AG08395 (cell line): ENCODE data around the gene C19orf85.
A peak's percentile ranks its signal among the peaks of the same experiment; 100 is the strongest.

Source experiments
- DNase-seq: peaks from one replicate; pipeline ENCODE4 v3.0.0; 2012; ENCODE audit warnings: mixed read lengths, low spot score

The C19orf85 gene

DNA sequence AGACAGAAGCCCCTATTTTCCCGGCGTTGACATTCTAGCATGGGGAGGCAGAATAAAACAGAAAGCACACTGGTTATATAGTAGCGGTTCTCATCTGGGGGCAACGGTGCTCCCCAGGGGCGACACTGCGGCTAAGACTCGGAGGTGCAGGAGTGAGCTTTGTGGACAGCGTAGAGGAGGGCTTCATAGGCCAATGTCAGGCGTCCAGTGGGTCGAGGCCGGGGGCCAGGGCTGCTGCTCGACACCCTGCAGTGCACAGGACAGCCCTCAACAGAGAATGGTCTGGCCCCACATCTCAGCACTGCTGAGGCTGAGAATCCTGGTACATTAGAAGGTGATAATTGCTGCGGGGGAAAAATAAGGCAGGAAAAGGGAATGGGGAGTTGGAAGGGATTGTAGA, 13.4 kb upstream of the C19orf85 start:
- no peak for DNase-seq

DNA sequence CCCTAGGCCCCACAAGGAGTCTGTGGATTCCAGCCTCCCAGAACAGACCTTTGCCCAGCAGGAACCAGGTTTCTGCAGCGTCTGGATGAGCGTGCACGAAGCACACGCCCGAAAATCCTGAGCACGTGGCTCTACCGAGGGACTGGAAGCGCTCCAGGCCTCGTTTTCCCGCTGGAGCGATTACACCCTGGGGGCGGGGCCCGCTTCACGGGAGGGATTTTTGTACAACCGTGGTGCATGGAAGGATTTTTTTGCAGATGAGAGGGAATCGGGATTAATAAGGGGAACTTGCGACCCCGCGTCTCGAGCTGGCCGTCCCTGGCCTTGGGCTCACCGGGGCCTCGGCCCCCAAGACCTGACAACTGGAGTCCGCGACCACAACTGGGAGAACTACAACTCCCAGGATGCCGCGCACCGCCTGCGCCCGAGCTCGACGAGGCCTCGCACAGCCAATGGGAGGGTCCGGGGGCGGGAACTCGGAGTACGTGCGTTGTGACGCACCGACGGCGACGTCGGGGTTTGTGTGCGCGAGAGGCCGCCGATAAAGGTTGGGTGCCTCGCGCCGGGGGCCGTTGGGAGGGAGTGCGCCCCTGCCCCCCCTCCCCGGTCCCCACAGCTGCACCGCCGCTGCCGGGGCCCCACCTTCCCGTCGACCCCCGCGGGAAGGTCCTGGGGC, 11.7 kb upstream of the C19orf85 start, which contains the start of gene ZNF628:
Gene ZNF628, plus strand, starts transcription at position 518 of the 676 bp plus-strand sequence. CDS start 3,294 bp downstream, outside the sequence.
- peak; percentile 98 for DNase-seq

DNA sequence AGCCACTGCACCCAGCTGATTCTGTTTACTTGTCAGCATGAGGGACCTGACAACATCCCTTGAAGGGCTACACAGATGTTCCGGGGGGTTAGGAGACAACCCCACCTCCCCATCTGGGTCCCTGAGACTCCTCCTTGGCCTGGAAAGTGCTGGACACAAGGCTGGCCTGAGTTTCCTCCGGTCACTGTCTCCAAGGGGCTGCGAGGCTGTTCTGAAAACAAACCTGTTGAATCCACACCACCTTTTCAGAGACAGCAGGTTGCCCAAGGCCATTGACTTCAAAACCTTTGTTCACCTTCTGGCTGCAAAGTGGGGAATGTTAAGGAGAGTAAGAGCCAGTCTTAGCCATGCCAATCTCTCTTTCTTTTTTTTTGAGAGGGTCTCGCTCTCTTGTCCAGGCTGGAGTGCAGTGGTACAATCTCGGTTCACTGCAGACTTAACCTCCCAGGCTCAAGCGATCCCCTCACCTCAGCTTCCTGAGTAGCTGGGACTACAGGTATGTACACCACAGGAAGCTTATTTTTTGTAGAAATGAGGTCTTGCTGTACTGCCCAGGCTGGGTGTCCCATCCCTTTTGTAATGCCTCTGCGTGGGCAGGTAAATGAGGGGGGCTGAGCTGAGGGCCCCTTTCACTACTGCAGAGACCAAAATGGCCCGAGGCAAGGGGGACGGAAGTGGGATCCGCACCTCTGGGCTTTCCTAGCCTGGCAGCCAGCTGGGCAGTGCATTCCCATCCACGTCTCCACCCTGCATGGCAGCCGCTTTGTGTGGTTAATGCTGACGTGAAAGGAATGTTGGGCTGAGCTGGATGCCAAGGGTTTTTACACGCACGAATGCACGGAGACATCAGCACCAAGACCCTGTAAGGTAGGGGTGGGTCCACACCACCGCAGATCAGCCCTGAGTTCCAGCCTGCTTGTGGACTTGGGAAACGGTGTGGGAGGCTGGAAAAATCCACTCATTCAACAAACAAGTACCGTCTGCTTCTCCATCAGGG, 10.0 kb upstream of the C19orf85 start:
- no peak for DNase-seq

DNA sequence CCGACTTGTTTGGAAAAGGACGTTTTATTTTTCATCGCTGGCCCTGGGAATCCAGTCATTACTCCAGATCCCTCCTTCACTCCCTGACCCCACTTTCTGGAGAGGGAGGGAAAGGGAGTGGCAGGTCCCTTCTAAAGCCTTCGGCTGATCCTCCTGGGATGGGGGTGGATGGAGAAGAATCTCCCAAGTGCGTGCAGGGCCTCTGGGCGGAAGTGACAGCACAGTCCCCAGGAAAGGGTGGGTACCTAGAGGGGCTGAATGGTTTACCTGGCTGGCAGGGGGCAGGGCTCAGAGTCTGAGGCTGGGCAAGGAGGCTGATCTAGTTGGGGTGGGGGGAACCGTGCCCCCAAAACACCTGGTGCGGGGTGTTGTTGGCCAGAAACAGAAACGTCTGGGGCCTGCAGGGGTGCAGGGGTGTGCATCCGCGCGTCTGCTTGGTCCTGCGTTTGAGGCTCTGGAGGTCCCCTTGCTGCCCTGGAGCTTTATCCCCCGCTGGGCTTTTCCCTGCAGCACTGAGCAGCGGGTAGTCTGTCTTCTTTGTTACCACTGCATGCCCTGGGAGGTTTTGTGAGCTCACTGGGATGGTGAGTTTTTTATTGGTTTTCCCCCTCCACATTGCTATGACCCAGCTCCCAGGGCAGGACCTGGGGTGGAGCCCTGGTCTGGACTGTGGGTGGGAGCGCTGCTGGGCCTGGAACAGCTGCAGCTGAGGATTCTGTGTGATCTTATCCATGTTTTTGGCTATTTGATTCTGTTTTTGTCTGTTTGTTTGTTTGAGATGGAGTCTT, 8.9 kb upstream of the C19orf85 start:
- DNase-seq, result no peak

DNA sequence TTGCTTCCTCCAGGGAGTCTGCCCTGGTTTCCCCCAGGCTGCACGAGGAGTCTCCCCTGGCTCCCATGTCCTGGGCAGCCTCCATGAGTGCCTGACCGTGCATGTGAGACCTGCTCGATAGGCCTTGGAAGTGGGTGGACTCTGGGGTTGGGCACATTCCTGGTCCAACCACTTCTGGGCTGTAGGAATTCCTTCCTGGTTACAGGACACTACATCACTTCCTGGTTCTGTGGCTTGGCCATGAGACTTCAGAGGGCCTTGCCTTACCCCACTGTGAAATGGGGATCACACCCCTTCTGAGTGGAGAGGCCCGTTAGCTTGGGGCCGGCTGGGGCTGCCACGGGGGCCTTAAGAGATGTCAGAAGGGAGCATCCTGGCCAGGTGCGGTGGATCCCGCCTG, 7.9 kb upstream of the C19orf85 start:
- DNase-seq, result peak; percentile 71

DNA sequence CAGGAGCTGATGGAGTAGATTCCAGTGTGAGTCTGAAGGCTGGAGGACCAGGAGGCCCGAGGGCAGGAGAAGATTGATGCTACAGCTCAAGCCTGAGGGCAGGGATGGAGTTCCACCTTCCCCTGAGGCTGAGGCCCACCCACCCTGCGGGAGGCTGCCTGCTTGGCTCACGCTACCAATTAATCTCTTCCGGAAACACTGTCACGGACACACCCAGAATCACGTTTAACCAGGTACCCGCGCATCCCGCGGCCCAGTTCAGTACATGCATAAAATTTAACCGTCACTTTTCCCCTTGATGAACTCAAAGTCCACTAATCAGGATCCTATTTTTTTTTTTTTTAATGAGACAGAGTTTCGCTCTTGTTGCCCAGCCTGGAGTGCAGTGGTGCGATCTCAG, 6.7 kb upstream of the C19orf85 start:
- no peak for DNase-seq

DNA sequence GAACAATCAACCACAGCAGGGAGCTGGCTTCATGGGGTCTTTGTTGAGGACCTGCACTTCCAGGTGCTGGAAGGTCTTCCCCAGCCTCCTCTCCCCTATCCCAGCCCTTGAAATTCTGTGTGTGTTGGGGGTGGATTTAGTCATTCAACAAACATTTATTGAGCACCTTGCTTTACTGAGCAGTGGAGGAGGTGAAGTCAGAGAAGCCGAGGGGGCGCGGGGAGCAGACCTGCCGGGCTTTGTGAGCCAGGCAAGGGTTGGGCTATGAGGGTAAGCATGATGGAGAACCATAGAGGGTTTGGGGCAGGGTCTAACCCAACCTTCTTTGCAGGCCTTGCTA, 3.5 kb upstream of the C19orf85 start:
- DNase-seq, result no peak

DNA sequence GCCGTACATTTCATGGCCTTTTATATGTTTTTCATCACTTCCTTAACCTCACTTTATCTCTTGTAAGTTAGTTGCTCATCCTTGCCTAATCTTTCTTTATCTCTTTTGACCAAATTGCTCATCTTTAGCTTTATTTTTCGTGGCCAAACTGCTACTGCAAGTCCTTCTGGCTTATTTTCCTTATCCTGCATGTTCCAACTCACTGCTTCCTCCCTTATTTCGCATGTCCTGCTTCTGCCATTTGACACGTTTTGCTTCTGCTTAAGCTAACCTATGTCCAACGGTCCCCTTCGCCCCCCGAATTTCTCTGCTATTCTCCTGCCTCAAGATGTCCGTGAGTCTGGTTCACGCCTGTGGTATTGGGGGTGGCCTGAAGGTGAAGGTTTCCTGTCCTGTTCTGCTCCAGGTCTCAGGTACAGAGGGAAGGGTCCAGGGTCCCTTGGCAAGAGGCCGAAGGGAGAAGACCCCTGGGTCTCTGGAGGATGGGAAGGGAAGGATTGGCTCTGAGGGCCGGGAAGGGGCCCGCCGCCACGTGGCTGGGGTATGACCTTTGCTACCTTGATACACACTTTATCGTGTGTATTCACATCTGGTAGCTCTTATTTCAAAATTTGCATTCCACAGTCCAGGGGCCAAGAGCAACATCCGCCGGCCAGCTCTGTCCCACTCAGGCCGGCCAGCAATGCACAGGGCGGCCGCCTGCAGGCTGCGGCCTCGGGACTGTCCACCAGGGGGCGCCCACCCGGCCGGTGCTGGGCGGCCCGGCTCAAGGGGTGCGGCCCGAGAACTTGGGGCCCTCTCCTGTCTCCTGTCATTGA, 2.9 kb upstream of the C19orf85 start:
- DNase-seq, result peak; percentile 84

DNA sequence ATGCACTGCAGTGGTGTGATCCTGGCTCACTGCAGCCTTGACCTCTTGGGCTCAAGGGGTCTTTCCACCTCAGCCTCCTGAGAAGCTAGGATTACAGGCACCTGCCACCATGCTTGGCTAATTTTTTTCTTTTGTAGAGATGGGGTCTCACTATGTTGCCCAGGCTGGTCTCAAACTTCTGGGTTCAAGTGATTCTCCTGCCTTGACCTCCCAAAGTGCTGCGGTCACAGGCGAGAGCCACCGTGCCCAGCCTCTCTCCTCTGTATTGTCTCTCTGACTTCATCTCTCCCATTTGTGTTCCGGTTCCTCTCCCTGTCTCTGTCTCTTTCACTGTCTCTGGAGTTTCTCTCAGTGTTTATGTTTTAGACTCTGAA, 1.7 kb upstream of the C19orf85 start:
- DNase-seq, result no peak

DNA sequence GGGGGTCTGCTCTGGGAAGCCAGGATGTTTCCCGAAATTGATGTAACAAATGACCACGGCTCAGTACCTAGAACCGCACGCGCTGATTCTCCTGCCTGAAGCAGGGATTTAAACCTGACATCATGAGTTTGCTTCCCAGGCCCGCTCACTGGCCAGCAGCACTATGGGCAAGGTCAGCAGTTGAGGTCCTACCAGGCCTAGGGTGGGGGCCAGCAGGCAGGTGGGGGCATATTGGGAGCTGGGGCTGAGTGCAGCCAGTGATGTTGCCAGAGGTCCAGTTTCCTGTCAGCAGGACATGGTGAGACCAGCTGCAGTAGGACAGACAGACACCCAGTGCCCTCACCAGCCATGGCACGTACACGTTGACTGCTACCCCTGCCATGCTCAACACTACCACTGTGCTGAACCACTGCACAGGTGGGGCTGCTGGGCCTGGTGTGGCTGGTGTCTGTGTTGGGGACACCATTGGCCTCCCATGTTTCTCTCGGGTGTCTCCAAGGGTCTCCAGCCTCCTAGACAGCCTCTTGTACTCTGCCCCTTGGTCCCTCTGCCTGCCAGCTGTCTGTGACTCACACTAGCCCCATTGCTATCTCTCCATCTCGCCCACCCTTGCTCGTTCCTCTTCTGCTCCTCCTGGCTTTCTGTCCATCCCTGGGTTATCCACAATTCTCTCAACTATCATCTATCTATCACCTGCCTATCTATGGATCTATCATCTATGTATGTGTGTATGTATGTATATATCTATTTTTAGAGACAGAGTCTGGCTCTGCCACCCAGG, 1.1 kb upstream of the C19orf85 start:
- no peak for DNase-seq

DNA sequence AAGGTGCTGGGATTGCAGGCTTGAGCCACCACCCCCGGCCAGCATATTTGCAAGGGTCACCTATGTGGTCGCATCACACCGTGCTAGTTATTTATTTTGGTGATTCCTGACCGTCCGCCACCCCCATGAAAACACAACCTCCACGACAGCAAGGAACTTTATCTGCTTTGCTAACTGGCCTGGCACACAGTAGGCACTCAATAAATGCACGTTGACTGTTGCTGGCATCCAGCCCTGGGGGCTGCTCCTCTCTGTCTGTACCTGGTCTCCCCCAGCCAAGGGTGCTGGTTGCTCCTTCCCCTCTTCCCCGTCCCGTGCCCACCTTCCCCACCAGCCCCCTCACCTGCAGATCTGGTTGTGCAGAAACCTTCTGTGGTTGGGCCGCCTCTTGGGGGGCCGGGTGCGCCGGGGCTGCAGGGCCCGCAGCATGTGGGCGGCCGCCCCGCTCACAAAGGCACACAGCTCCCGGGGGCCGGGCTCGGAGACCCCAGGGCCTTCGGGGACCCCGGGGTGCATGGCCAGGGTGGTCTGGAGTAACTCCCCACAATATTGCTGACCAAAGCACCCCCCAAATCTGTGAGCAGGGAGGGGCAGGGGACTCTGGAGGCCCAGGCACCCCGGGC, 401 bp downstream of the C19orf85 start:
- DNase-seq, result no peak

DNA sequence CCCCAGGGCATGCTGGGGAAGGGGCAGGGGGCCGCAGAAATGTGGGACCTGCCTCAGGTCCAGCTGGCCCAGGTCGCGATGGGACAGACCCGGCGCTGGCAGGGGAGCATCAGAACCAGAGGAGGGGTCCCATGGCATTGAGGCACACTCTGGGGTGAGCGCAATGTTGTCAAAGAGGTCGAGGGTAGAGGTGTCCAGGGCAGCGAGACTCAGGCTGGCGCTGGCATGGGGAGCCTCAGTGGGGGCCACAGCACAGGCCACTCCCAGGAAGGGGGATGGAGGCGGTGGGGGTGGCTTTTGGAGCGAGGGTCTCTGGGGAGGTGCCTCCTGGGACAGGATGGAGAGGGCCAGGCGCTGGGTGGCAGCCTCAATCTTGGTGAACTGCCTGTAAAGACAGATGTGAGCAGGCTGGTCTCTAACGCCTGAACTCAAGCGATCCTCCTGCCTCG, 944 bp downstream of the C19orf85 start:
- DNase-seq, result no peak

DNA sequence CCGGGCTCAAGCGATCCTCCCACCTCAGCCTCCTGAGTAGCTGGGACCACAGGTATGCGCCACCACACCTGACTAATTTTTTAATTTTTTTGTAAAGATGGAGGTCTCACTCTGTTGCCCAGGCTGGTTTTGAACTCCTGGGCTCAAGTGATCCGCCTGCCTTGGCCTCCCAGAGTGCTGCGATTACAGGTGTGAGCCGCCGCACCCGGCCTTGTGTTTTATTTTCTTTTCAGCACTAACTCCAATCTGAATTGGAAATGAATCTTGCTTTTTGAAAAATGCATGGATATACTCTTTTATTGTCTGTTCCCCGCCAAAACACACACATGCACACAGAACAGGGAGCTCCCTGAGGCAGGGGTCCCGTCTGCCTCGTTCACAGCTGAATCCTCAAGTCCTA, 1.8 kb downstream of the C19orf85 start:
- no peak for DNase-seq

DNA sequence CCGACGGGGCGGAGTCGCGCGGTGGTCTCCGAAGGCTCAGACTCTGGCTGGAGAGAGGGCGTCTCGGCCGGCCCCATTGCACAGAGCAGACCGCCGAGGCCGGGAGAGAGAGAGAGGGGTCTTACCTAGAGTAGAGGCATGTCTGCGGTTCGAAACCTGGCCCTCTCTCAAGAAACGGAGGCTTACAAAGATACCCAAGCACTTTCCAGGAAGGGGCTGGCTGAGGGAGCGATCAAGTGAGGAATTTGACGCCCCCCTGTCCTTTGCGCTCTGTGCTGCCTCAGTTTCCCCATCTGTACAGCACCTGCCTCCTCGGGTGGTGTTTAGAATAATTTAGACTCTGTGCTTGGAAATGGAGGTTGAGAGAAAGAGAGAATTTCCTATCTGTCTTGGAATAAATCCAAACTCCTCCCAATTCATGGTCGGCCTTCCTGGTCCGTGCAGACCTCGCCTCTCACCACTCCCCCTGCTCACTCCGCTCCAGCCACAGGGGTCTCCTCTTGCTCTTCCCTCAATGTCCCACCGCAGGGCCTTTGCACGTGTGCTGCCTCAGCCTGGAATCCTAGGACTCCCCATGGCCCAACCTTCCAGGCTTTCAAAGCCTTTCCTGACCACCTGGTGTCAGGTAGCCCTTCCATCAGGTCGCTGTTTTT, 2.5 kb downstream of the C19orf85 start:
- DNase-seq, result peak; percentile 45

DNA sequence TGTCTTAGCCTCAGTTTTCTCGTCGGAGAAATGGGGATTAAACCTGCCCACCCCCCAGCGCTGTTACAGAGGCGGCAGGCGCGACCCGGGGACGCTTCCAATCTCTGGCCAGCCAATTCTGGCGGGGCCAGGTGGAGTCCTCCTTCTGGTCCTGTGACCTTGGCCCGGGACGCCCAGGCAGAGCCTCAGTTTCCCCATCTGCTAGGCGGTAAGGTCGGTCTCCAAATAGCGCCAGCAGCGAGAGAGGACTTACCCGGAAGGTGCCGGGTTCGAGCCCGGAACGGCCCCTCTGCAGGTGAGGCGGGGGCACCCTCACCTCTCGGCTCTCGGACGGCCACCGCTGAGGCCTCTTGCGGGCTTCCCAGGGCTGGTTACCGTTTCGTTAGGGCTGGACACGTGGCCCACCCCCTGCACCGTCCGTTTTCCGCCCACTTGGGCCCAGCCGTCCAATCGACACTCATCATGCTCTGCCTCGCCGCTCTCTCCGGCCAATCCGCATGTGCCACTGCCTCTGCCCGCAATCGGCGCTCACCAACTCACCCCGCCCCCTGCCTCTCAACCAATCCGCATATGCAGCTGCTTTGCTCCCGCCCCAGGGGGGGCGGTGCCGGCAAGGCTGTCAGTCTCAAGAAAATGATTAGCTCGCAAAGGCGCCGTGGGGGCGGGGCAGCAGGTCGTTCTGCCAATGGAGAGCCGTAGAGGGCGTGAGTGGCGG, 3.1 kb downstream of the C19orf85 start, which contains the start of gene ISOC2:
Gene ISOC2, minus strand, starts transcription at position 384 of the 715 bp plus-strand sequence. CDS start 5,156 bp downstream, outside the sequence.
- DNase-seq, result peak; percentile 99

DNA sequence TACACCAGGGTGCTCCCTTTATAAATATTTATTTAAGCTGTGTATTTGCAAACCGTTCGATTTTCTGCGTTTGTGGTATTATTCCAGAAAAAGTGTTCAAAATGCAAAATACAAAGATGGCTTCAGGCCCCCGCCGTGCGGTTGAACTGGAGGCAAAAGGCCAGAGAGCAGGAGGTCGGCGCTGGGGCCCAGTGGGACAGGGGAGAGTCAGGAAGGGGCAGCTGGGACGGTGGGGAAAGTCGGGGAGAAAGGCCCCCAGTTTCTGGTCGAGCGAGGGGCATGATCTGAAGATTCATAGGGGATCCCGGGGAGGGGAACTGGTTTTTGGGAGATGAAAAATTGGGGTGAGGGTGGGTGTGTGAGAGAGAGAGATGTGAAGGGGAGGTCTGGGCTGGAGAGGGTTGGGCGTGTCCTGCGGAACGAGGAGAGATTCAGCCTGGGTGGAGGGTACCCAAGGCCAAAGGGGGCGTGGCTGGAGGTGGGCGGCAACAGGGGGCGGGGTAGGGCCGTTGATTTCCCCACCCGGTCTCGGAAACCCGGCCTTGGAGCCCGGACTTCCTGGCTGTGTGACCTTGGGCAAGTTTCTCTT, 3.8 kb downstream of the C19orf85 start:
- DNase-seq, result peak; percentile 91

DNA sequence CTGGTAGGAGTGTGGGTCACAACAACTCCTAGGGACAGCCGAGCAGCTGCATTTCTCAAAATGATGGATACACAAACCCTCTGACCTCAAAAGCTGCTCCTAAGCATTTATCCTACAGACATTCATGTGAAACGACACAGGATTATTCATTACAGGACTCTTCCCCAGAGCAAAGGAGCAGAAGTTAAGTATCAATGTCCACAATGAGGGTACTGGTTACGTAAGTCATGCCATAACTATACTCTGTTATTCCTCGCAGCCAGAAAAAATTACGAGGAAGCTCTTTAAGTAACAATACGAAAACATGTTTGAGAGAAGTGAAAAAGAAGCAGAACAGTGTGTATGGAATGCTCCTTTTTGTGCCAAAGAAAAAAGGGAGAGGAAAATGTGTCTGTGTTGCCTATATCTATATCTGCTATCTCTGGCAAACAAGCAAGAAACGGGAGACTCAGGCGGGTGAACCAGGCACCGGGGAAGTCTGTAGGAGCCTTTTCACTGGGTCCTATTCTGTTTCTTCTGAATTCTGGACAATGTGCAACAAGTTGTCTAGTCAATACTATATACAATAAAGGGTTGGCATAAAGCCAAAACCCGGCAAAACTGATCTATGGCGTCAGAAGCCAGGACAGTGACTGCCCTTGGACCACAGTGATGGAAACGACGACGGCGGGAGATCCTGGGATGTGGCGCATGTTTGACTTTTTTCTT, 4.4 kb downstream of the C19orf85 start:
- no peak for DNase-seq

DNA sequence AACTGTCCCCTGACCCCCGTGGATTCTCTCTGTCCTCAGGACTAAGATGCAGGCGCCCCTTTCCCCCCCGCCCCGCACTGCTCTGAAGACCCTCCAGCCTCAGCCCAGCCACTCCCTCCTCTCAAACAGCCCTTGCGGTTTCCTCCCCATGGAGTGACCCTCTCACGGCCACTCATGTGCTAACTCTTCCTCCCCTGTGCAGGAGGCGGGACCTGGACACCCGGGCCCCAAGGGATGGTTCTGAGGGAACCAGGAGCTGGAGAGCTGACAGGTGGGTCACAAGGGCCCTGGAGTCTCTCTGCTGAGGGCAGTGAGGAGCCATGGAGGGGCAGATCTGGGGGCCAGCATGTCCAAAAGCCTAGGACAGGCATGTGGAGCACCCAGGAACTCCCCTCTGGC, 5.0 kb downstream of the C19orf85 start:
- DNase-seq, result no peak
